ENCODE results near the gene SEMA5B.

SEMA5B gene

GRCh38 chr3:123038751-123039150 is 11.2 kb upstream of the SEMA5B start:
- H3K4me3 ChIP-seq (ENCODE audit: low read length), result no peak overlapping the region
- peak; percentile 25 for DNase-seq (ENCODE audit: low read depth)
- TF ChIP-seq, protein P1, sequence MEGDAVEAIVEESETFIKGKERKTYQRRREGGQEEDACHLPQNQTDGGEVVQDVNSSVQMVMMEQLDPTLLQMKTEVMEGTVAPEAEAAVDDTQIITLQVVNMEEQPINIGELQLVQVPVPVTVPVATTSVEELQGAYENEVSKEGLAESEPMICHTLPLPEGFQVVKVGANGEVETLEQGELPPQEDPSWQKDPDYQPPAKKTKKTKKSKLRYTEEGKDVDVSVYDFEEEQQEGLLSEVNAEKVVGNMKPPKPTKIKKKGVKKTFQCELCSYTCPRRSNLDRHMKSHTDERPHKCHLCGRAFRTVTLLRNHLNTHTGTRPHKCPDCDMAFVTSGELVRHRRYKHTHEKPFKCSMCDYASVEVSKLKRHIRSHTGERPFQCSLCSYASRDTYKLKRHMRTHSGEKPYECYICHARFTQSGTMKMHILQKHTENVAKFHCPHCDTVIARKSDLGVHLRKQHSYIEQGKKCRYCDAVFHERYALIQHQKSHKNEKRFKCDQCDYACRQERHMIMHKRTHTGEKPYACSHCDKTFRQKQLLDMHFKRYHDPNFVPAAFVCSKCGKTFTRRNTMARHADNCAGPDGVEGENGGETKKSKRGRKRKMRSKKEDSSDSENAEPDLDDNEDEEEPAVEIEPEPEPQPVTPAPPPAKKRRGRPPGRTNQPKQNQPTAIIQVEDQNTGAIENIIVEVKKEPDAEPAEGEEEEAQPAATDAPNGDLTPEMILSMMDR (IDR thresholded peaks at IDR 0.05; ENCODE audit: insufficient read depth, low read depth, low read length, missing control alignments), result no peak

DNA sequence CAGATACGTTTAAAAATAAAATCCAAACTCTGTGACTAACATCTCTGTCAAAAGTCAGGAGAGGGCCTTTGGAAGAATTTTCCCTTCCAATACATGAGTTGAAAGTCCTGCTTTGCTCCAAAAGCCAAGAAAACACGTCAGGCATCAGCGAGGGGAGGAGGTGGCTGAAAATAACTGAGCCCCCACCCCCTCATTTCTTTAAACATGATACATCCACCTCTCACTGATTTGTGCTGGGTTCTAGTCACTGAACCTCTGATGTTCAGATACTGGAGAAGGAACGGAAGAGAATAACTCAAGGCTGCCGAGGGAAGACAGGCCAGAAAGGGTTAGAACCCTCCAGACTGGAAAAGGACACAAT is 9.4 kb upstream of the SEMA5B start:
- TF ChIP-seq, protein P1 (IDR thresholded peaks at IDR 0.05; ENCODE audit: insufficient read depth, low read depth, low read length, missing control alignments), result no peak
- no peak overlapping the region for H3K4me3 ChIP-seq (ENCODE audit: low read length)
- DNase-seq (ENCODE audit: low read depth), result no peak

GRCh38 chr3:123036352-123037014 is 8.9 kb upstream of the SEMA5B start:
- no peak overlapping the region for H3K4me3 ChIP-seq (ENCODE audit: low read length)
- TF ChIP-seq, protein P1 (IDR thresholded peaks at IDR 0.05; ENCODE audit: insufficient read depth, low read depth, low read length, missing control alignments), result no peak
- DNase-seq (ENCODE audit: low read depth), result peak; percentile 89

GRCh38 chr3:123034996-123035395 is 7.4 kb upstream of the SEMA5B start:
- TF ChIP-seq, protein P1 (IDR thresholded peaks at IDR 0.05; ENCODE audit: insufficient read depth, low read depth, low read length, missing control alignments), result no peak
- DNase-seq (ENCODE audit: low read depth), result peak; percentile 26
- H3K4me3 ChIP-seq (ENCODE audit: low read length), result no peak overlapping the region

DNA sequence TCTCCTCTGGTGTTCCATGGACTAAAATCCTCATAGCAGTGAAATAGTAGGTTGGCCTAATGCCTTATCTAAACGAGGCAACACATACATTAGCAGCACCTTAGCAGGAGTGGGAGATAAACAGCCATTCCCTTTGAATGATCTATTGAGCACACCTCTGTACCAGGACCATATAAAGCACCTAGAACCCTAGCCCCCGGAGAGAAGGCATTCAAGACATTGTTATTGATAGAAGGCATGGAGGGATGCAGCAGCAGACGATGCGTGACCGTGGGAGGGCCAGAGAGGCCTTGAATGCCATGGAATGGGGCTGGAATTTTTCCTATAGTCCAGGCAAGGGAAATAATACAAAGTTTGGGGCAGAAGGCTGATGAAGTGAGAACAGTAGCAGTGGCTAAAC is 6.6 kb upstream of the SEMA5B start:
- TF ChIP-seq, protein P1 (IDR thresholded peaks at IDR 0.05; ENCODE audit: insufficient read depth, low read depth, low read length, missing control alignments), result no peak

DNA sequence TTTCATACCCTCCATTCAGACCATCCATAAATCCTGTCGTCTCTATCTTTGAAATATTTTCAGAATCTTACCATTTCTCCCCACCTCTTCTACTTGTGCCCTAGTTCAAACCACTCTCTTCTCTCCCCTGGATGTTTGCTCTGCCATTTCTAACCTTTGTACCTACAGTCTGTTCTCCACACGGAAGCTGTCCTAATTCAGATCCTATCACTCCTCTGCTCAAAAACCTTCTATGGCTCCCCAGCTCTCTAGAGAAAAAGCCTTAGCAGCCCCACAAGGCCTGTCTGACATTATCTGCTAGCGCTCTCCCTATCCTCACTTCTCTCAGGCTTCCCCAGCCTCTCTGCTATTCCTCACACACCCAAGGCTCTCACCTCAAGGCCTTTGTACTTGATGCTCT is 4.5 kb upstream of the SEMA5B start:
- TF ChIP-seq, protein P1 (IDR thresholded peaks at IDR 0.05; ENCODE audit: insufficient read depth, low read depth, low read length, missing control alignments), result no peak
- H3K4me3 ChIP-seq (ENCODE audit: low read length), result no peak overlapping the region
- no peak for DNase-seq (ENCODE audit: low read depth)

More for the DNA sequence above, 6.6 kb upstream of the SEMA5B start:
- DNase-seq (ENCODE audit: low read depth), result no peak
- no peak overlapping the region for H3K4me3 ChIP-seq (ENCODE audit: low read length)

- TF ChIP-seq, protein P1 (IDR thresholded peaks at IDR 0.05; ENCODE audit: insufficient read depth, low read depth, low read length, missing control alignments), result no peak
- DNase-seq (ENCODE audit: low read depth), result no peak
- no peak overlapping the region for H3K4me3 ChIP-seq (ENCODE audit: low read length)
These were observed 3.5 kb upstream of the SEMA5B start for GRCh38 chr3:123031051-123031450.
